NB4 (cell line): Measurements from ENCODE around the gene ACP4.

Source experiments
- MYC ChIP-seq: IDR thresholded peaks from 2 replicates; pipeline ENCODE4 v1.6.1; 2011; ENCODE audit warnings: low read depth, low read length
- POLR2A ChIP-seq: IDR thresholded peaks from 2 replicates; pipeline ENCODE4 v1.6.1; 2011; ENCODE audit warnings: mild to moderate bottlenecking; ENCODE audit not compliant: insufficient read length; ENCODE audit errors: extremely low read depth
- TF ChIP-seq, protein P1 (sequence below): IDR thresholded peaks from one replicate; pipeline ENCODE4 v1.5.1; 2012; ENCODE audit warnings: low read depth, low read length
- TF ChIP-seq, protein P2 (sequence below): IDR thresholded peaks from 2 replicates; pipeline ENCODE4 v1.6.1; 2011; ENCODE audit warnings: low read depth, low read length

- TF ChIP-seq, protein P1, sequence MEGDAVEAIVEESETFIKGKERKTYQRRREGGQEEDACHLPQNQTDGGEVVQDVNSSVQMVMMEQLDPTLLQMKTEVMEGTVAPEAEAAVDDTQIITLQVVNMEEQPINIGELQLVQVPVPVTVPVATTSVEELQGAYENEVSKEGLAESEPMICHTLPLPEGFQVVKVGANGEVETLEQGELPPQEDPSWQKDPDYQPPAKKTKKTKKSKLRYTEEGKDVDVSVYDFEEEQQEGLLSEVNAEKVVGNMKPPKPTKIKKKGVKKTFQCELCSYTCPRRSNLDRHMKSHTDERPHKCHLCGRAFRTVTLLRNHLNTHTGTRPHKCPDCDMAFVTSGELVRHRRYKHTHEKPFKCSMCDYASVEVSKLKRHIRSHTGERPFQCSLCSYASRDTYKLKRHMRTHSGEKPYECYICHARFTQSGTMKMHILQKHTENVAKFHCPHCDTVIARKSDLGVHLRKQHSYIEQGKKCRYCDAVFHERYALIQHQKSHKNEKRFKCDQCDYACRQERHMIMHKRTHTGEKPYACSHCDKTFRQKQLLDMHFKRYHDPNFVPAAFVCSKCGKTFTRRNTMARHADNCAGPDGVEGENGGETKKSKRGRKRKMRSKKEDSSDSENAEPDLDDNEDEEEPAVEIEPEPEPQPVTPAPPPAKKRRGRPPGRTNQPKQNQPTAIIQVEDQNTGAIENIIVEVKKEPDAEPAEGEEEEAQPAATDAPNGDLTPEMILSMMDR, result no peak
- TF ChIP-seq POLR2A (no peak), MYC (no peak)
- TF ChIP-seq, protein P2, sequence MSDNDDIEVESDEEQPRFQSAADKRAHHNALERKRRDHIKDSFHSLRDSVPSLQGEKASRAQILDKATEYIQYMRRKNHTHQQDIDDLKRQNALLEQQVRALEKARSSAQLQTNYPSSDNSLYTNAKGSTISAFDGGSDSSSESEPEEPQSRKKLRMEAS, result no peak
Observed at GRCh38 chr19:50743537-50743936, 46.7 kb upstream of the ACP4 start.
